ENCODE data around the gene GCG. TPM values are rescaled to one million over a fixed set of nuclear protein-coding genes. Genes with fewer than 3 reads are reported as not detected.

The GCG gene
- total RNA-seq, 1 experiment from 2014 or later, result not detected

- no peak for DNase-seq (ENCODE audit: extremely low read depth, low read depth)
Observed at GRCh38 chr2:162106146-162106551, 45.9 kb downstream of the GCG start.

GRCh38 chr2:162103443-162104009 lies 48.5 kb downstream of the GCG start:
- no peak for DNase-seq (ENCODE audit: extremely low read depth, low read depth)

GRCh38 chr2:162100579-162100978 lies 51.5 kb downstream of the GCG start:
- DNase-seq (ENCODE audit: extremely low read depth, low read depth), result no peak

DNA sequence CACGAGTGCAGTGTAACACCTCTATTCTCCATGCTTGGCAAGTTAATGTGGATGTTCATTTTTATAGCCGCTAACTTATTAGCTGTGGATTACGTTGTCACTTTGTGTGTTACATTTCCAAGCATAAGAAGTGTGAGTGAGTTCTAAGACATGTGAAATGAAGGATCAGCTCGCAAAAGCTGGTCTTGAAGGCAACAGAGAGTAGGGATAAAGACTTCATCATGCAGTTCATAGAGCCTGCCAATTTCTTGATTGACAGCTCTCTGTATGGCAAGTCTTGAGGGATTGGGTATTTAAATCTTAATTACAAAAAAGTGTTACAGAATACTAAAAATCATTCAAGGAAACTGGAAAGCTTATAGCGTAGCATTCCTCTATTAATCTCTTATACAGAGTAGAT lies 52.2 kb downstream of the GCG start:
- DNase-seq (ENCODE audit: extremely low read depth, low read depth), result no peak

Other genes with a start within 250 kb of the GCG start
- gene DPP4, start 78.0 kb downstream of the GCG start, total RNA-seq (2014; rRNA removed; shearing (Covaris generic)), result 0.25 and 0.40 TPM in 2 replicates
- not detected in 2 replicates for gene FAP, start 91.2 kb upstream of the GCG start, total RNA-seq (2014; rRNA removed; shearing (Covaris generic))
- 5.1 and 6.6 TPM in 2 replicates for gene IFIH1, start 166.4 kb upstream of the GCG start, total RNA-seq (2014; rRNA removed; shearing (Covaris generic))
- 6.8 and 8.3 TPM in 2 replicates for gene GCA, start 191.9 kb upstream of the GCG start, total RNA-seq (2014; rRNA removed; shearing (Covaris generic))

Measured in NCI-H460 (cell line).